OCI-LY1 (cell line): ENCODE results near the gene SLC26A5.

ENCODE experiments used
- CTCF ChIP-seq: fragments of 200-600 bp; sonication (generic), shearing (Covaris generic); IDR thresholded peaks from 2 replicates; pipeline ENCODE4 v1.5.1; 2017; ENCODE audit warnings: mild to moderate bottlenecking, antibody characterized with exemption, low read length, moderate library complexity, mixed read lengths
- EZH2 ChIP-seq: fragments of 200-600 bp; sonication (generic), shearing (Covaris generic); IDR thresholded peaks from 2 replicates; pipeline ENCODE4 v1.8.0; 2017; ENCODE audit warnings: borderline replicate concordance, mixed run types, mild to moderate bottlenecking, antibody characterized with exemption, low read length, moderate library complexity, mixed read lengths

- TF ChIP-seq CTCF (no peak), EZH2 (no peak)
Measured at GRCh38 chr7:103379270-103379975, 66.6 kb downstream of the SLC26A5 start.
